Thymus (tissue), 11 donors: Measurements from ENCODE around the gene SELENOT. TPM values are rescaled to one million over a fixed set of nuclear protein-coding genes. Genes with fewer than 3 reads are reported as not detected.
"Not testable (repeated sequence)": the region's sequence is repeated elsewhere in the genome, so short reads cannot be mapped to it uniquely, and the experiment has no call there.

Experiments
- DNase-seq, 9 donors: peaks; one replicate each; pipeline ENCODE4 v3.0.0-alpha.2; 2013; ENCODE audit warnings: low spot score in 9 of 9, low read depth in 6 of 9, missing footprints in 1 of 9
- H3K27ac ChIP-seq, 2 donors: one replicate each; pipeline ENCODE4 v1.5.1; 2013; ENCODE audit warnings: control low read depth in 1 of 2, low read depth in 1 of 2, low read length in 1 of 2, mild to moderate bottlenecking in 1 of 2, moderate library complexity in 1 of 2
- H3K27me3 ChIP-seq, 2 donors: one replicate each; pipeline ENCODE4 v1.5.1; 2013; ENCODE audit warnings: low read length in 1 of 2; ENCODE audit not compliant: control insufficient read depth in 2 of 2, insufficient read depth in 1 of 2
- H3K36me3 ChIP-seq, 2 donors: one replicate each; pipeline ENCODE4 v1.5.1; 2013; ENCODE audit warnings: low read length in 1 of 2, mild to moderate bottlenecking in 1 of 2, moderate library complexity in 1 of 2; ENCODE audit not compliant: control insufficient read depth in 2 of 2, insufficient read depth in 2 of 2
- H3K4me1 ChIP-seq, 2 donors: one replicate each; pipeline ENCODE4 v1.5.1; 2013; ENCODE audit warnings: low read length in 2 of 2; ENCODE audit not compliant: control insufficient read depth in 2 of 2, insufficient read depth in 2 of 2
- H3K4me3 ChIP-seq, 2 donors: one replicate each; pipeline ENCODE4 v1.5.1; 2013; ENCODE audit warnings: low read length in 2 of 2, control low read depth in 1 of 2, mild to moderate bottlenecking in 1 of 2
- H3K9me3 ChIP-seq, 2 donors: one replicate each; pipeline ENCODE4 v1.5.1; 2013; ENCODE audit warnings: low read length in 1 of 2, mild to moderate bottlenecking in 1 of 2; ENCODE audit not compliant: control insufficient read depth in 2 of 2, insufficient read depth in 1 of 2
- WGBS: extraction: QIAGEN DNeasy Blood & Tissue Kit; methylation state at CpG from one replicate; pipeline ENCODE4 v1.1.7; 2013; 5-methylcytosine and 5-hydroxymethylcytosine counted together
- polyA plus RNA-seq: library from polyadenylated mRNA; stranded (reverse); fragments of 200-250 nt; gene quantifications from one replicate; pipeline ENCODE4 v1.2.3, GENCODE V29; 2013
- total RNA-seq: library from RNA; stranded (reverse); fragments of 120-200 nt; gene quantifications from one replicate; pipeline ENCODE4 v1.2.4, GENCODE V29; 2013
- donor health status: healthy.

SELENOT gene
- total and polyA plus RNA-seq, 2 donors, result 64.5 to 141 TPM

- H3K4me3 ChIP-seq, DNase-seq, H3K27ac ChIP-seq, H3K9me3 ChIP-seq, H3K27me3 ChIP-seq, H3K36me3 ChIP-seq: not testable (repeated sequence)
- H3K4me1 ChIP-seq, result peaks cover 0 to 18% of the 10 kb centered on the region in 2 donors
- WGBS, result 96% methylated on average over 13 of the region's 13 CpGs
Measured at GRCh38 chr3:150600647-150601530, 2.2 kb upstream of the SELENOT start.

- Histone ChIP-seq H3K4me3 (peak overlapping the region; percentile 92 to 98), H3K27me3 (no peaks in the 10 kb centered on the region), H3K4me1 (peaks cover 3 to 18% of the 10 kb centered on the region in 2 donors), H3K9me3 (no peaks in the 10 kb centered on the region), H3K36me3 (peaks cover 0 to 8% of the 10 kb centered on the region in 2 donors), H3K27ac (peak overlapping the region; percentile 99)
- whole genome bisulfite sequencing, result 49% methylated on average over 6 of the region's 6 CpGs
- no peak for DNase-seq
Measured at GRCh38 chr3:150602426-150603152, 532 bp upstream of the SELENOT start.

- Histone ChIP-seq H3K4me1 (peaks cover 3 to 18% of the 10 kb centered on the region in 2 donors), H3K27me3 (no peaks in the 10 kb centered on the region), H3K36me3 (peaks cover 0 to 8% of the 10 kb centered on the region in 2 donors), H3K4me3 (peak overlapping the region; percentile 92 to 98), H3K27ac (peak overlapping the region; percentile 99), H3K9me3 (no peaks in the 10 kb centered on the region)
- WGBS, result 2% methylated on average over 11 of the region's 11 CpGs
- DNase-seq, result peak in 1 of 9 donors; percentile 48
Measured at GRCh38 chr3:150603980-150604319, 829 bp downstream of the SELENOT start.

GRCh38 chr3:150605998-150606641, 3.0 kb downstream of the SELENOT start:
- Histone ChIP-seq H3K4me1 (peaks cover 3 to 18% of the 10 kb centered on the region in 2 donors), H3K36me3 (peaks cover 0 to 8% of the 10 kb centered on the region in 2 donors), H3K9me3 (no peaks in the 10 kb centered on the region), H3K4me3 (no peak overlapping the region), H3K27me3 (no peaks in the 10 kb centered on the region), H3K27ac (peak overlapping the region in 1 of 2 donors; percentile 2)
- WGBS, result 68% methylated on average over 9 of the region's 9 CpGs
- no peak for DNase-seq

- Histone ChIP-seq H3K27me3 (no peaks in the 10 kb centered on the region), H3K9me3 (no peaks in the 10 kb centered on the region), H3K36me3 (peaks cover 8 to 21% of the 10 kb centered on the region in 2 donors), H3K4me3 (no peak overlapping the region), H3K27ac (no peak overlapping the region), H3K4me1 (peaks cover 3 to 12% of the 10 kb centered on the region in 2 donors)
- WGBS, result 90% methylated on average over 8 of the region's 8 CpGs
- no peak for DNase-seq
Measured at GRCh38 chr3:150607267-150608065, 4.3 kb downstream of the SELENOT start.

- no peak overlapping the region for H3K27ac ChIP-seq
- no peak overlapping the region for H3K4me3 ChIP-seq
- no peaks in the 10 kb centered on the region for H3K9me3 ChIP-seq
- WGBS, result 0% methylated on average over 1 of the region's 1 CpG
- H3K36me3 ChIP-seq, result peaks cover 8 to 31% of the 10 kb centered on the region in 2 donors
- DNase-seq, result no peak
- peaks cover 0 to 3% of the 10 kb centered on the region in 2 donors for H3K4me1 ChIP-seq
- no peaks in the 10 kb centered on the region for H3K27me3 ChIP-seq
Measured at GRCh38 chr3:150609988-150610387, 6.9 kb downstream of the SELENOT start.

- H3K4me3 ChIP-seq, result no peak overlapping the region
- peaks cover 8 to 31% of the 10 kb centered on the region in 2 donors for H3K36me3 ChIP-seq
- H3K27ac ChIP-seq, result no peak overlapping the region
- H3K9me3 ChIP-seq, result no peaks in the 10 kb centered on the region
- no peaks in the 10 kb centered on the region for H3K27me3 ChIP-seq
- peaks cover 0 to 3% of the 10 kb centered on the region in 2 donors for H3K4me1 ChIP-seq
- WGBS, result 96% methylated on average over 1 of the region's 1 CpG
- DNase-seq, result no peak
Measured at GRCh38 chr3:150610785-150611184, 7.7 kb downstream of the SELENOT start.

- WGBS, result 99% methylated on average over 34 of the region's 34 CpGs
- Histone ChIP-seq H3K27ac (no peak overlapping the region), H3K9me3 (no peaks in the 10 kb centered on the region), H3K27me3 (no peaks in the 10 kb centered on the region), H3K4me3 (no peak overlapping the region), H3K4me1 (peaks cover 0 to 1% of the 10 kb centered on the region in 2 donors), H3K36me3 (peaks cover 8 to 28% of the 10 kb centered on the region in 2 donors)
- no peak for DNase-seq
Measured at GRCh38 chr3:150611666-150612065, 8.5 kb downstream of the SELENOT start.
